NCI-H2029 (cell line): ENCODE results near the gene PSMC2.

Source experiments
- DNase-seq: peaks from one replicate; lab custom pipeline; 2025; lab: John Stamatoyannopoulos, UW

PSMC2 gene

DNA sequence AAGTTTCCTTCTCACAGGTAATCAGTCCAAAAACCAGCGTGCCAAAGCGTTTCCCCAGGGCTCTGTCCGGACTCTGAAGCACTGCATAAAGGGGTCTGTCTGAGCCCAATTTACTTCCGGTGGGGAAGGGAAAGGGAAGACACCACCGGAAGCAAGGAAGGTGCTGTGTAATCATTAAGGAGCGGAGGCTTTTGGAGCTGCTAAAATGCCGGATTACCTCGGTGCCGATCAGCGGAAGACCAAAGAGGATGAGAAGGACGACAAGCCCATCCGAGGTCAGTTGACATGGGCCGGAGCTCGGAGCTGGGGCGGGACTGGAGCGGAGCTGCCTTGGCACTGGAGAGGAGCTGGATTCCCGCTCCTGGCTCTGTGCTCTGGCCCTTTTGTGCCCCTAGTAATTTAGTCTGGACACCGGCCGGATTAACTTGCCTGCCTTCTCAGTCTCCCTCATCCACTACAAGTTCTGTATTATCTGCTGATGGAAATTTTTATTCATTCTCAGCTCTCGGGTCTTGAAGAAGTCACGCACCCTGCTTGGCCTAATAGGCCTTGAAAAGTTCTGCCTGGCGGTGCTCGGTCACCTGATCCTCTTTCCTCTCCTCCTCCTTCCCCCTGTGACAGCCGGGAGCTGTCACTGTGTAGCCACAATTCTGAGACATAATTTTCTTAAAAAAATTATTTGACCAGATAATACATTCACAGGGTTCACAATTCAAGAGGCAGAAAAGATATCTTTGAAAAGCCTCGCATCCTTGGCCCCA lies at the start of gene PSMC2:
Gene PSMC2 (plus strand): TSS at position 137 of the 761 bp plus-strand sequence. CDS start 69 bp downstream, at position 206.
- DNase-seq: peak; percentile 83

DNA sequence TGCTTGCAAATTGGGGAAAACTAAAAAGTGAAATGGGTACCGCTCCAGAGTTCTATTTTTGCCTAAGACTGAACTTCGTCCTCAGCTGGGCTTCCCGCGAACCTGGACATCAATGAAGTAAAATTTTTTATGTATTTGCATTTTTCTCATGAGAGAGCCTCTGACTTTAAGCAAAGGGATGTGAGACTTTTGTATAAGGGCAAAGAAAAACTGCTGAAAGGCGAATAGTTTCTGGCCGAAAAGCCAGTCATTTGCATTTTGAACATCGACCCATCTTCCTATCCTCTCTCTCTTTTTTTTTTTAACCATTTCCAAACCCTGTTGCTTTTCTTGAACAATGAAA lies 49.6 kb upstream of the PSMC2 start:
- DNase-seq: no peak

DNA sequence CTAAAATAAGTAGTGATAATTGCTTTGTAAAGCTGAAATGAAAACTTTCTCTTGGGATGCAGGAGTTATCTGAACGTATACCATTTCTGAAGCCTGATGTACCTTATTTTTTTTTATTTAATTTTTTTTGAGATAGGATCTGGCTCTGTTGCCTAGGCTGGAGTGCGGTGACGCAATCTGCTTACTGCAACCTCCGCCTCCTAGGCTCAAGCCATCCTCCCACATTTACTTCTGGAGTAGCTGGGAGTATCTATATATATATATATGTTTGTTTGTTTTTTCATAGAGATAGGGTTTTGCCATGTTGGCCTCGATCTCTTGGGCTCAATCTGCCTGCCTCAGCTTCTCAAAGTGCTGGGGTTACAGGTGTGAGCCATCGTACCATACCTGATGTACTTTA lies 47.8 kb upstream of the PSMC2 start:
- no peak for DNase-seq

DNA sequence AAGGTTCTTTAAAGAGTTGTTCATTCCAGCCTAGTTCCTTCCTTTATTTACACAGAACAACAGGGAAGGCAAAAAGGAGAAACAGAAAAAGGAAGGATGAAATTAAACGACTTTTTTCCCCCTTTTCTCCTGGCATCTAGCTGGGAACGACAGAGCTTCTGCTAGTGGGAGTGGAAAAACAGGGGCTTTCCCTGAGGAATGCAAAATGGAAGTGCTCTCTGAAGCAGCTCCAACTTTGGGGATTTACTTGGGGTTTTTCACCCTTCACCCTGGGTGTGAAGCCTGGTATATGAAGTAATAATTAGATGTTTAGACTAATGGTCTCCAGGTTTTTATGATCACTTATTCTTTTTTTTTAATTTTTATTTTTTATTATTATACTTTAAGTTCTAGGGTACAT lies 46.0 kb upstream of the PSMC2 start:
- DNase-seq: no peak

DNA sequence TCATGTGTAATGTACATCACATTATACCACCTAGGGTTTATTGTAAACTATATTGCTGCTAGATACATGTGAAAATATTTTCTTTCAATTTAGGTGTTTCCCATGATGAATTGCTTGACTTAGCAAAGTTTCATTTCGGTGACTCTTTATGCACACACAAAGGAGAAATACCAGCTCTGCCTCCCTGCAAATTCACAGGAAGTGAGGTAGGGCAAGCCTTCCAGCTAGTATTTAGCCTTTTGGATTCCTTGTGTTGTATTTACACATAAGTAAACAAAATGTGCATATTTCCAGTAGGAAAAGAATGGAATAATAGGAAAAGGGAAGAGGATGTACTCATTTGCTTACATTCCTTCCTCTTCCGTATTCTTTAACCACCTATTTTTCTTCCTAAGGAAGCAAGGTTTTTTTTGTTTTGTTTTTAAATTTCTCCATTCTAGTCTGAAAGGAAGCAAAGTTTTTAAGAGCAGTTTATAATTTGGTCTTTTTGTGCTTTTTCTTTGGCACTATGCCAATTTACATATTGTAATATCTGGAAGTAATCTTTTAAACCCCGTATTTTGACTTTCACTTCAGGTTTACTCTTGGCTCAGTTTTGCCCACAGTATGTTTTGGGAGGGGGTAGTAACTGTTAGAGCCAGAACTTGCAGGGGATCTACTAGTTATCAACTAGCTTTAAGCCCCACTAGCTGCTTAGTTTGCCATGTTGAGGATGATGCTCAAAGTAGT lies 39.8 kb upstream of the PSMC2 start:
- no peak for DNase-seq

DNA sequence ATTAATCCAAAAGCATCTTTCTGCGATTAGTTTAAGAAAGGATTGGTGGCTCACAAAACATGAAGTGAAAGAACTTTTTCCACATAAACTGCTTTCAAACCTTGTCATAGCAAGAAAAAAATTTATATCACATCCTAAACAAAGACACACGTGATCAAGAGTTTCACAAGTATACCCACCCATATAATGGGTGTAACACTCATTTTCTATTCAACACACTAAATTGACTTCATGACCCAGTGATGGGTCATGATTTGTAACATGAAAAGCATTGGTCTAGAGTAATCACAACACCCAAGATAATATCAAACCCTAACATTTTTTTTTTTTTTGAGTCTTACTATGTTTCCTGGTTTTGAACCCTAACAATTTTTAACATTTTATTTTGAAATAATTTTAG lies 32.6 kb upstream of the PSMC2 start:
- DNase-seq: no peak

DNA sequence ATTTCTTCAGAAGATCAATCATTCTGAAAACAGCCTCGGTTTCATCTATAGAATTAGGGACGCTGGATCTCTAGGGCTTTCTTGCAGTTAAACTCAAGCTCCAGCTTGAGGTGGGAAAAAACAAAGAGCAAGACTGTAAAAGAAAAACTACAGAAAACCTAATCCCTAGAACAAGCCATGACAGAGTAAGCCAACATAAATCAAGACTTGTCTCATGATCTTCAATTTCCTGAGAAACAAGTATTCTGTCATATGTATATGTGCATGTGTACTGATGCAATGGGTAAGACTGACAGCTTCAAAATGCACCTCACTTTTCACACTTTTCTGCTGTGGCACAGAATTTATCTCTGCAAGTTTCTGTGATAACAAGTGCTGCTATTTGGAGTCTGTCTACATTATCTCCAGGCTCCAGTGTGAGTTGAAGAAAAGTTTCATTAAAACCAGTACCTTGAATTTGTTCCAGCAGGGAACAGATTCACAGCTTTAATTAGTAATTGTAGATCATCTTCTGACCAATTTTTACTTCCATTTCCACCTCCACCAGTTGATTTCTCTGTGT lies 31.0 kb upstream of the PSMC2 start:
- no peak for DNase-seq

DNA sequence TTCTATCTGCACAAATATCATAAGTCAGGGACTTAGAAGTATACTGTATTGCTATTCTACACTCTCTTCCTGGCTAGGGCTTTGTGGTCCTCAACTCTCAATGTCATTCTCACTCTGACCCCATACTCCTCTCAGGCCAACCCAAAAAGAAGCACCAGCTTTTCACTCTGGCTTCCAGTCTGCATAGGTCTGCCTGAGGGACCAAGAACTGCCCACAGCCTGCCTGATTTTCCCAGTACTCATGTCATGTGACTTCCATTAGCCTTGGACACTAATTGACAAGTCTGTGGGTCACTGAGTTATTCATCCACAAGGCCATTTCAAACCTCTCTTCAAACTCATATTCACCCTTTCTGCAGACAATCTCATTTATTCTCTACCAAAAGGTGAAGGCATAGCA lies 30.4 kb upstream of the PSMC2 start:
- DNase-seq: no peak

DNA sequence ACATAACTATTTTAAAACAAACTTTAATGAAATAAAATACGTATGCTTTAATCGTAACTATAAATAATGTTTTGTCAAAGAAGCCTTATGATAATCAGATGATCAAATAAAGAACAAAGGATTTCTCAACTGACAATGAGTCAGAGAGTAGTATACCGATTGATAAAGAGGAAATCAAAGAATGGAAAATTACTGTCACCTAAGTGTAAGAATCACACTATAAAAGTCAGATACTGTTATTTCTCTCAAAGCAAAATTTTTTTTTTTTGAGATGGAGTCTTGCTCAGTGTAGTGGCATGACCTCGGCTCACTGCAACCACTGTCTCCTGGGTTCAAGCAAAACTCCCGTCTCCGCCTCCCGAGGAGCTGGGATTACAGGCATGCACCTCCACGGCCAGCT lies 21.7 kb upstream of the PSMC2 start:
- no peak for DNase-seq

DNA sequence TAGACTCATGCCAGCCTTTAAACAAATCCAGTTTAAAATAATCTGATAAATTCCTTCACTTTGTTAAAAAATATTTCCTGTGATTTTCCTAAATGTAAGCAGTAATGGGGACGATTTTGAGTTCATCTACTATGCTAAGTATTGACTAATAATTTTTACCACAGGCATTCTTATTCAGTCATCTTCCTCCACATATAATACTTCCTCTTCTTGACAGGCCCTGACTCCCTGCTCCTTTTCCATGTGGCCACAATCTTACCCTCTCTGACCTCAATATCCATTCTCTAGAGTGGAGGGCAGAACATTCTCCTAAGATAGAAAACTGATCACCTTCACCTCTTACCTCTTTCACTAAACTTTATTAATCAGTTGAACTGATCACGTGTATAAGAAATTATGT lies 10.7 kb upstream of the PSMC2 start:
- no peak for DNase-seq

DNA sequence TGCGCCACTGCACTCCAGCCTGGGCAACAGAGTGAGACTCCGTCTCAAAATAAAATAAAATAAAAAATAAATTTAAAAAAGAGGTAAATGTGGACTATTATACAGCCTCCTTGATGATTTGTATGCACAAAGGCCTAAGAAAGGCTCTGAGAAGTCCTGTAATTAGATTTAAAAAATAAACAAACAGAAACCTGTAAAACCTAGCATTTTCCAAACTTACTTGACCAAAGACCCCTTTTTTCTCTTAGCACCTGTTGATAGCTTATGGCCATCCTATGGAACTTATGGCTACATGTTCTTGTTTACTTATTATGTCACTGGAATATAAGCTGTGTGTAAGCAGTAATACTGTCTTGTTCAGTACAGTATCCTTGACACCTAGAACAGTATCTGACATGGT lies 8.6 kb upstream of the PSMC2 start:
- DNase-seq: no peak

DNA sequence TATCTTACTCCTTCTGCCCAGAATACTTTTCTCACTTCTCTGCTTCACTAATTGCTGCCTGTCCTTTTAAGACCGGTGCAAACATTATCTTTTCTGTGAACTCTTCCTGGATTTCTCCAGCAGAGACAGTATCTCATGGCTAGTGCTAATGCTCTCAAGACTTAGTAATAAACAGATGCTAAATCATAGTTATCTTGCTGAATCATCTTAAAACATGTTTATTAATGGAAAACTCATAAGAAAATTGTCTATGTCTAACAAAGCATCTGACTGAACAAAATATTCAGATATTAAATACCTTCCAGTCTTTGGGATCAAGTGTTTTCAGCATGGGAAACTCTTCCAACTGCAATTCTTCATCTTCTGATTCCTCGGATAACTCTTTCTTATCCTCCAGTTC lies 6.0 kb upstream of the PSMC2 start:
- DNase-seq: no peak

DNA sequence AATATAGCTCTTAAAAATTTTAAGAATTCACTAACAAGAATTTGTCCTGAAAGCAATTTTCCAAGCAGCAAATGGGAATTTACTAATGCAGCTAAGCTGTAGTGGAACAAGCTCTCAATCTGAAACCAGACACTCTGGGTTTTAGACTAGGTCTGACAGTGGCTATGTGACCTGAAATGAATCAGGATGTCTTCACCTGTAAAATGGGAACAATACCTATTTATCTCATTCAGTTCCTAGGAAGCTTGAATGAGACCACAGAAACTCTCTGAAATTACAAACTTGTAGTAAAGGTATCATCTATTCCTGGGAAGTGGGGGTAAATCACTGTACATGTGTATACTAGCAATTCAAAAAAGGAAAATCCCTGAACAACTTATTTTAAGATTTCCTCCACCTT lies 4.1 kb upstream of the PSMC2 start:
- DNase-seq: no peak

DNA sequence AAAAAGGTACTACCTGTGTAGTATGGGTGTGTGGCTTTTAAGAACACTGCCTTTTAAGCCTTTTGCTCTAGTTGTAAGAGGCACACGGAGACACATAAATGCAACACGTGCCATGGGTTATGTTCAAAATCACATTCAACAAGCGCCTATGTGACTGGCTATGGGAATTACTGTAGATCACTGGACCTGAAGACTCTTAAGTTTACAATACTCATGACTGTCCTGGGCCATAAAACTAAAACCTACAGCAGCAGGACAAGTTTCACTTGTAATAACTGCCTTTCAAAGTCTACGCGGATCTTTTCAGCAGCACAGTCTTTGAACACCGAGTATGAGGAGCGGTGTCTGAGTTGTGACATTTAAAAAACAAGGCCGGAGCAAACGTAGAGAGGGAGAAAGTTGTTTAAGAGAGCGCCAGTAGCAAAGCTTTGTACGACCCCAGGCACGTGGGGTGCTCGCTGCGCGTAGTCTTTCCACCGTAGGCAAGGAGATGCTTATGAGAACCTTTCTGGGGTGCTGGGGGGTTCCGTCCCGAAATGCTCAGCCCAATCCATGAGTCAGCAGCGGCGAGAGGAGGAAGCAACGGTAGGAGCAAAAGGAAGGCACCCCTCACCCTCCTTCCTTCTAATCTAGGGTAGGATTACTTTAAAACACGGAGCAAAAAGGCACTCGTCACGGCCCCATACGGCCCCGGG lies 3.5 kb upstream of the PSMC2 start:
- DNase-seq: no peak

DNA sequence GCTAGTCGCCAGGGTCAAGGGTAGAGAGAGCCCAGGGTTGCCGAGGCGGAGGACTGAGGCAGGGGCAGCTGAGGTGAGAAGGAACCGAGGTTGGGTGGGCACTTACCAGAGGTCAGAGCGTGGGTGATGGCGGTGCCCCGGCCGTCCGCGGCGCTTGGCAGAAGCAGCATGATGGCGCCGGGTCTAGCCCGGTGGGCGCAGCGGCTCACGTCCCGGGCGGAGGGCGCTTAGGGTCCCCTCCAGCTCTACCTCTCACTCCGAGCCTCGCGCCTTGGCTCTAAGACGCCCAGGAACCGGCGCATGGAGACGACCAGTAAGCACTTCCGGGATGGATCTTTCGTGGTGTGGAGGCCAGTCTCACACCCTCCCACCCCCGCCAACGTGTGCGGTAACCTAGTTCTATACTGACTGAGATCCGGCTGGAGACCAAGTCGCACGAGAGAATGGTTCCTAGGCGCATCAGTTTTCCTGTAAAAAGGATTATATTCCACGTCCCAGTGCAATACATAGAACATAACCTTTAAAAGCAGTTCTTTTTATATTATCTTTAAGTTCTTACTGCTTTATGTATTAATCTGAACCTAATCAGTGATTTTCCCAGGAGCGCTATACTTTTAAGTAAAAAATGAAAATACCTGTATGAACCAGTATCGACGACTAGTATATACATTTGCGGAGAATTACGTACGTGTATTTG lies 2.8 kb upstream of the PSMC2 start, which contains the start of gene DNAJC2:
Gene DNAJC2 (minus strand): TSS at position 315 of the 697 bp plus-strand sequence. CDS start 145 bp downstream, at position 170.
- DNase-seq: peak; percentile 89

DNA sequence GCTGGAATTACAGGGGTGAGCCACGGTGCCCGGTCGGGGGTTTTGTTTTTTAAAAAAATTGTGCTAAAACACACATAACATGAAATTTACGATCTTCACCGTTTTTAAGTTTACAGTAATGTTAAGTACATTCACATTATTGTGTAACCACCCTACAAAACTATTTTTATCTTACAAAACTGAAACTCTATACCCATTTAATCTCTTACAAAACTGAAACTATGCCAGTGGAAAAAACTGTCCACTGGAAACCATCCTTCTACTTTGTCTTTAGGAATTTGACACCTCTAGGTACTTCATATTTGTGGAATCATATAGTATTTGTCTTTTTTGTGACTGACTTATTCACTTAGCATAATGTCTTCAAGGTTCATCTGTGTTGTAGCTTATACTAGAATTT lies 1.0 kb upstream of the PSMC2 start:
- no peak for DNase-seq

DNA sequence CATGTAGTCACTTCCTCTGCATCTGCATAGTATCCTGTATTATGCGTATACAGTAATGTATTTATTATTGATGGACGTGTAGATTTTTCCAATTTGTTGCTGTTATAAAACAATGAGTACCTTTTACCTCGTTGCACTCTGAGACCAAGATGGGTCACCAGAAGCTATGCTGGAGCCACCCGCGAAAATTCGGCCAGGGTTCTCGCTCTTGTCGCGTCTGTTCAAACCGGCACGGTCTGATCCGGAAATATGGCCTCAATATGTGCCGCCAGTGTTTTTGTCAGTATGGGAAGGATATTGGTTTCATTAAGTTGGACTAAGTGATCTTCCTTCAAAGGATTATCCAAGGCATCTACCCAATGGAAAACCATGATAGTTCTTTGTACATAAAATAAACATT lies 1.0 kb downstream of the PSMC2 start:
- no peak for DNase-seq

DNA sequence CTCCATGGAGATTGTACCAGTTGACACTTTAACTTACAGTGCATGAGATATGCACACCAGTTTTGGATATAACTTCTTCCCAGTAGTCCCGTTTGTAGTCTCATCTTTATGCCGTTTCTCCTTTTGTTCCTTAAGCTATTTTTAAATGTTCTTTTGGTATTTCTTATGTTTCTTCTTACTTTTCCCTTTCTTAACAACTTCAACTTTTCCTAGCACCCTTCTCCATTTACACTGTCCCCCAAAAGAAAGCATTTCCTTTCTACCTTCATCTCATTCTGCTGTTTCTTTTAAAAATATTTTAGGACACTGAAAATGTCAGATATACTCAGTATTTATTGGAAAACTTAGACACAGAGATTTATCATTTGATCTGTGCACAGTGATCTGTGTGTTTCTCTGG lies 1.5 kb downstream of the PSMC2 start:
- DNase-seq: no peak

DNA sequence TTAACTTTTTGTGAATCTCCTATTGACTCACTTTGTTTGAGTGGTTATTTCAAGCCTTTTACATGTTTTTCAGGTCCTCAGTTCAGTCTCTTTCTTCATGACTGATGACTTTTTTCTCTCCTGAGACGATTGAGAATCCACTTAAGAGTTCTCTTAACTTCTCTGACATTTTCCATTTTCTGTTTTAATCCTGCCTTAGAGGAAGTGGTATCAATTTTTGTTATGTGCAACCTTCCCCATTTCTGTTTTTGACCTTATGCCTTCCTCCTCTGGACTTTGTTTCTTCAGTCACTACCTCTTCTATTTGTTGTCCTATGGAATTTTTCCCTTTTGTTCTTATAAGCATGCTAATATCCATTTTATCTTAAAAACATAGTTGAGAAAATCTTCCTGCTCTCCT lies 2.4 kb downstream of the PSMC2 start:
- DNase-seq: no peak

DNA sequence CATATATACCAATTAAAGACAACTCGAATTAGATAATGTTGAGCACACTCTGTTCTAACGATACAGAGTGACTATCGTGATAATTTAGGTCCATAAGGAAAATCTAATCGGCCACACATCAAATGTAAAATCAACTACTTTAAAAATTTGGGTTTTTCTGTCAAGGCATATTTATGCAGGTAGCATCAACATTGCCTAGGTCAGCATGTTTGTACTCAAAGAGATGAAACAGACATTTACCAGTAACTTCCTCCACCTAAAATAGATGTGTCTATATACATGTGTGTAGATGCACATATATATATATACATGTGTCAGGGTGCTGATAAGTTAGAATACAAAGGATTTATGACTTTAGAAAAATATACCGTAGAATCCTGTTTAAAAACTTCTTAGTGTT lies 22.0 kb downstream of the PSMC2 start:
- no peak for DNase-seq

DNA sequence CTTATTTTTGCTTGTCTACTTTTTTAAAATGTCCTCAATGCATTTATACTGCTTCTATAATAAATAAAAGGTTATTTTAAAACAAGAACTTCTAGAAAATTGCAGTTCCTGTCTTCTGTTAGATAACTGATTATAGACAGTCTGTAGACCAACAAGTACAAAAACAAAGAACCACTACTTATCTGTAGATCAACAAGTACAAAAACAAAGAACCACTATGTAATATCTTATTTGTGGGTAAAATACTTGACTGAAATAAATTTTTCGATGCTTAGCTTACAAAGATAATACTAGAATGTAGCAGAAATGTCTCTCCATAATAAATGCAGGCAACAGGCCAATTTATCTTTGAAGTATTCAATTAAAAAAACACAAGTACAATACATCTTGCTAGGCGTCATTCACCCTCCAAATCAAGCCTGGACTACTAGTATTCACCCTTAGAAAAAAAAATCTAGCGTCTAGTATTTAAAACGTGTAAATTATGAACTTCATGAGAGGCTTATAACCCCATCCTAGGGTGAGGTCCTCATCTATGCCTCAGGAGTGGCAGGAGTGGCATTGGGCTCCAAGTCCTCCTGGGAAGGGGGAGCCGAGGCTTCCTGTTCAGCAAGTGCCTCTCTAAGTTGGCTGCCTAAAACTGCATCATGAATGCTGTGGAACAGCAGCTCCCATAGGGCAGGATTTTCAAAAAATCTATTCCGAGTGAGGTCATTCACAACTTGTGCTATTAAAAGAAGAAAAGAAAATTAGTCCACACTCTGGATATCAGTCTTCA lies 26.6 kb downstream of the PSMC2 start:
- no peak for DNase-seq
